HG03097 (cell line): ENCODE data around the gene FRMD5.
"Not testable (repeated sequence)": the region's sequence is repeated elsewhere in the genome, so short reads cannot be mapped to it uniquely, and the experiment has no call there.

Source experiments
- ATAC-seq: cut with Tn5 transposase; IDR thresholded peaks from one replicate; pipeline ENCODE4 v1.9.1; 2021; ENCODE audit not compliant: unreplicated experiment, low FRiP score

Gene FRMD5

DNA sequence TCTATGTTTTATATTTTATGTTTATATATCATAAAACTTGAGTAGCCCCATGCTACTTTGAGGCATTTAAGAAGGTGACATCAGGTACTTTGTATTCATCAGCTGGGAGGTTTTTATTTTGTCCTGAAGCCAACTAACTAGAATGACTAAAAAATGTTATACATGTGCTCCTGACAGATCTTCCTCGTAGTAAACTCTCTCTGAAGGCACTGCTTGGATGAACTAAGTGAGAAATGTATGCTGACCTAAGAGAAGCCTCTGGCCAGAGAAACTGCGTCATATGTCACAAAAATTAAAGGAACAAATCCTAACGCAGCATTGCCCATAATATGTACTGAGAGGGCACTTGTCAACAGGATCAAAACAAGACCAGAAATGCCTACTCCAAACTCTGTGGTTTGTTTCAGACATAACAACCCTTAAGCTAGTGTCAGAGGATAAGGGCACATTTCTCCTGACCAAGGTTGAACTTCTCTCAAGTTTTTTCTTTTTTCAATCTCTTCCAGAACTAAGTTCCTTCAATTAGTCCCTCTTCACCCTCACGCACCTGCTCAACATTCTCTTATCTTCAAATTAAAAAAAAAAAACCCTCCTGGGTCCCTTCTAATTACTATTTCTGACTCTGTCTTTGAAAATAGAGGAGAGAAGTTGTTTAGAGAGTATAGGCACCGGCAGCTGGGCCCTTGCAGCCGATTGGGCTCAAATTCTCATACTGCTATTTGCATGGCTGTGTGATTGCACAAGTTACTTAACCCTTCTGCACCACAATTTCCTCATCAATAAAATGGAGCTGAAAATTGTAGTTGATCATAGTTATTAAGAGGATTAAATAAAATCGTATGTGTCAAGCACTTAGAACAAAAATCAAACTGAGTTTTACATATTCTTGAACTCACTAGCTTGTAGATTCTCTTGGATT is 159.0 kb downstream of the FRMD5 start:
- no peak for ATAC-seq

DNA sequence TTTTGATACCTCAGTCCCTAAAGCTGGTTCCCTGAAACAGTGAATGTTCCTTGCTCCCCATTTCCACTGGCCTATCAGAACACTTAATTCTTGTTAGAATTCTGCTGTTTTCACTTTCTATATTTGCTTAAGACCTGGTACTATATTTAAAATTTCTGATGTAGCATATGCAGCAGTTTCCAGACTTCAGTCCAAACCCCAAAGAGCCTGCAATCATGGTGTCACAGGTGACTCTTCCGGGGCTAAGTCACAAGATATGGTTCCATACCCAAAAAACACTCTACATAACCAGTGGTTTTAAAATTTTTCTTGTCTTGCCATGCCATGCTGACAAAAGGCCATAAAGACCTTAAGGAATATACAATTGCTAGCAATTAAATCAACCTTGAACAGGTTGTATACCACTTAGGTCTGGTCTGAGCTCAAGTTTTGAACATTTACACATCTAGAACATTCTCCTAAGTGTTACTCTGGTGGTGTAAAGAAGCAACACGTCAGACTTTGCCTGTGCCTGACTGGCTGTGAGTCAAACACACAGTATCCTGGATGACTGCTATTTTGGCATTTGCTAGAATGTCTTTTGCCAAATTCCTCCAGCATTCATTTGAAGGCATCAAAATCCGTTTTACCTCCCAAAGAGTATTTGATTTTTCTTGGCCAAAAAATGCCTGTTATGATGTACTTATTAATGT is 160.0 kb downstream of the FRMD5 start:
- no peak for ATAC-seq

DNA sequence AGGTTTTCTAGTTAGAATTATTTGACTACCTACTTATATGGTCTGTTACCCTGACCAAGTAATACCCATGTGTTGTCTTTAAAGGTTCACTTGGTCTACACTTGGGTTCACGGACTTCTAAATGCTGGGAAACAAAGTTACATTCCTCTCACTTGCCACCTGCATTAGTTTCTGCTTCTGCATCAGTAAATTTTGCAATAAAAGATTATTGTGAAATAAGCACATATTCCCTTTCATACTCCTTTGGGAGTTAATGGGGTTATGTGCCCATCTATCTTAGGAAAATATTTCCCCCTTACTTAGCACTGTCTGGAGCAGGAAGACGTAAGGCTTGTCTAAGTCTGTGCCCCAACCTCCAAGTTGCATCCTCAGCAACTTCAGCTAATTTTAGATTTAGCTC is 160.7 kb downstream of the FRMD5 start:
- no peak for ATAC-seq

DNA sequence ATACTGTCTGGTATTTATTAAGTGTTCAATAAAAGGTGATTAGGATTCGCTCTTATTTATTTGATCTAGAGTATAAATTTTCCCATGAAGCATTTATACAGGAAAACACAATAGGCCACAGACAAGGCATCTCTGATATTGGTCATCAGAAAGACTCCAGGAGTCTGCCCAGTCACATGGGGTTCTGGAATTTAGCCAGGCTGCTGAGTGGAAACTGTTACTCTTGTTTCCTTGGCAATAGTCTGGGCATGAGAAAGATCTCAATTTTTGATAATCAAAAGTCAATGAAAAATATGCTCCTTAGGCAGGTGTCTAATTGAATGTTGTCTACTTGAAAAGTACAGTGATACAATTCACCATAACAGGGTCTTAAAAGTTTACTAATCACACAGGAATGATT is 161.2 kb downstream of the FRMD5 start:
- no peak for ATAC-seq

DNA sequence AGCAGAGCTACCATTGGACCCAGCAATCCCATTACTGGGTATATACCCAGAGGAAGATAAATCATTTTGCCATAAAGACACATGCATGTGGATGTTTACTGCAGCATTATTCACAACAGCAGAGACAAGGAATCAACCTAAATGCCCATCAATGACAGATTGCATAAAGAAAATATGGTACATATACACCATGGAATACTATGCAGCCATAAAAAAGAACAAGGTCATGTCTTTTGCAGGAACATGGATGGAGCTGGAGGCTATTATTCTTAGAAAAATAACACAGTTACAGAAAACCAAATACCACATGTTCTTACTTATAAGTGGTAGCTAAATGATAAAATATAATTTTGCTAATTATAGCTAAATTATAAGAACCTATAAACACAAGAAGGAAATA is 162.3 kb downstream of the FRMD5 start:
- ATAC-seq = not testable (repeated sequence)

DNA sequence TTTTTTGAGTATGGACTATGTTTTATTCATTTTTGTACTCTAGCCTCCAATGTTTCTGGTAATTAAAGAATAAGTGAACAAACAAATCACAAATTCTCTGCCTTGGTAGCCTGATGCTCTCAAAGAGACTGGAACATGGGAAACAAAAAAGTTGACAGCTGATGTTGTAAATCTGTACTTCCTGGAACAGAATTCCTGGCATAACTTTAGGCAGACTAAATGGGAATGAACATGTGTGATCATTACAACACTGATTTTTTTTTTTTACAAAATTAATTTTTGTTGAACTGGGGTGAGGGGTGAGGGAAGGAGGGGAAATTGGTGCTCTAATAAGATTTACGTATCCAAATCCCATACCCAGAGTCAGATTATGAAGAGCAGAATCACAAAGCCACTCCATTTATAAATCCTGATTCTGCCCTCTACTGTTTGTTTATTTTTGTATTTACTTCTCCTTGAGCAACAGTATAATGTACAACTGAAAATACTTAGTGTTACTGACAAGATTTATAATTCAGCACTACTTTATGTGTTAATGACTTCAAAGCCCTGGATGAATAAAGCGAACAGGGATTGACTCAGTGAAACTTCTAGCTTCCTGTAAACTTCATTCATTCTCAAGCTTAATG is 165.0 kb downstream of the FRMD5 start:
- ATAC-seq = no peak

DNA sequence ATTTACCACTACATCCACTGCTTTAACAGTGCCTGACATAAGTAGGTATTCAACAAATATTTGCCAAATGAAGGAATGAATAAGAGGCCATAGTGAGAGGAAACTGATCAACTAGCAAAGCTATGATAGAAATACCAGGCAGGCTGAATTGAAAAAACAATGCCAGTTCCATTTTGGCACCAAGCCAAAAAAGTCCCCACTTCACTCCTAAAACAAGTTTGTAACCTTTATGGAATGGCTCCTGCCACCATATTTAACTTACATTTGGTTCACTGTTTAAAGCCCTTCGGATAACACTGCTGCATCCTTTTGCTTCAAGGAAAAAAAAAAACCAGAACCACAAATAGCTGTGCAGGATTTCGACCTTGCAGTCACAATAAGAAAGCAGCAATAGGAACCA is 166.1 kb downstream of the FRMD5 start:
- ATAC-seq = no peak

DNA sequence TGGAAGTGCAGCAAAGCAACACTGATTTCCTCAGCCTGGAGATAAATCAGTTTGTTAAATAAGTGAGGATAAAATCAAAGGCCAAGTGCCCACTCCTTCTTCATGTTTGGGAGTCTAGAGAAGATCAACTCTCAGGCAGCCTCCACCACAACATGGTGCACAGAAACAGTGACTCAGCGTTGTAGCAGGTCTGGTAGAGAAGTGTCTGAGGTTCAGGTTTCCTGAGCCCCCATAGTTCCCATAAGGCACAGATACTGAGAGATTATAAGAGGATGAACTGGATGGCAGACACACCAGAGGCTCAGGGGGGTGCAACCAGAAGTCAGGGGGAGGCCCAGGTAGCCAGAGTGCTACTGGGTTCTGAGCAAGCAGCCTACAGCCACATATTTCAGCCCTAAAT is 166.7 kb downstream of the FRMD5 start:
- no peak for ATAC-seq

DNA sequence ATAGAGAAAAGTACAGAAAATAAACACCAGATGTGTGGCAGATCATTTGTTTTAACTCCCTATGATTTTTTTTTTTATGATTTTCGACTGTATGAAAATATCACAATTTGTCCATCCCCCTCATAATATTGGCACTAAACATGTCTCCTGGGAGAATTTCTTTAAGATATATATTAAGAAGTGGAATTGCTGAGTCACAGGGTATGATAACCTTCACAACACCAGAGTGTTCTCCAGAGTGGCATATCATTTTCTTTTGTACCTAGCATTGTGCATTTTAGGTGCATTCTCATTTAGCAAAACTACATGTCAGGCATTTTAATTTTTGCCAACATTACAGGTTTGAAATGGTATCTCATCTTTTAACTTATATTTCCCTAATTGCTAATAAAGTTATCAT is 170.9 kb downstream of the FRMD5 start:
- ATAC-seq = no peak

DNA sequence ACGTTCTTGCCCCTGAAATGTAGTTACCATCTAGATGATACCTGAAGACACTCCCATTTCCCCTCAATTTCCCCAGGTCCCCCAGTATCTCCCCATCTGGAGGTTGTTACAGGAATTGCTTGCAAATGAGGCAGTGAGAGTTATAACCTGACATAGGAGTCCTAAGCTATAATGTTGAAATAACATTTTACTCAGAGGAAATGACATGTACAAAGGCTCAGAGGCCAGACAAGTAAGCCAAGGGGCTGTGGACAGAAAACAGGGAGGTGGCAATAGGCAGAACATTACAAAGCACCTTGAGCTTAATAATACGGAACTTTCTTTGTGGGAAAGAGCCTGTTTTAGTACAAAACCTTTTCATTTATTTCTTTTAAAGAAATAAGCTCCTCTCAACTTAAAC is 171.9 kb downstream of the FRMD5 start:
- no peak for ATAC-seq

DNA sequence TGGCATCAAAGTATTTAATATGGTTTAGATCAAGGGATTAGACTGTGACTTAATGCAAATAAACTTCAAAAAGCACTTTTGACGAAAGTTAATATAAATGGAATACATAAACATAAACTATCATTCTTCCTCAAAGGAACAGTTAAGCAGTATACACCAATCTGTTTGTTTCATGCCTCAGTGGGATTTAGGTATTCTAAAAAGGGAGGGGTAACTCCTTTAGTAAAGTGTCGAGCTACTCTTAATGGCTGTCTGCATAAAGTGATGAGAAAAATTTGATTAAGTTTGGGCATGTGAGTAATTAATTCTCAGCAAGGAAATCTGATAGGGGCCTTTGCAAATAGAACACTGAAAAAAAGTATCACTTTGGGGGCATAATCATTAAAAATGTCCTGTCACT is 176.9 kb downstream of the FRMD5 start:
- ATAC-seq = no peak

DNA sequence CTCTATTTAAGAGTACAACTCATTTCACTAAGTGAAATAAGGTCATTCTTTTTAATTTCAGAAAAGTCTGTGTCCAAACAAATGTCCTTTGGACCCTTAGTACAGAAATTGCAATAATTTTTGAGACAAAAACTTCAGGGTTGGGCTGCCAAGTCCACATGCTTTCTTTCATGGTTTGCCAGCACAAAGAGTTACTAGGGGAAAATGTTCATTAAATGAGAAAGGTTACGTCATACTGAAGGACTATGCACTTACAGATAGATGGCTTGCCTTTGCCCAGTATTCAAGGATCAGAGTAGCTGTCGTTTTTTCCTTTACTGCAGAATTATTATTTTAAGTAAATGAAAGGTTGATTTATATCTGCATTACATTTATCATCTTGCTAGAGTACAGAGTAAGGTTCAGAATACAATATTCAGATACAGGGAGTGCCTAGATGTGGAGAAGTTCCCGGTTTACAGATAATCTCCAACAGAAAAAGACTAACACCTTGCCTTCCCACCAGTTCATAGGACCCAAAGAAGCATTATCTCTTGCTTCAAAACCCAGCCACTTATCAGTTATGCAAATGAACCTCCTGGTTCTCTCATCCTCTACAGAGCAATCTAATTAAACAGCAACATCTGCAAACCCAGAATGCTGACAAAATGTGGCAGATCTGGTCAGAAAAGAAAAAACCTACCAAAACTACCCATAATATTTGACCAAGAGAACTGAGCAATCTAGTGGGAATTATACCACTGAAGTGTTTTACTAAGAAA is 179.3 kb downstream of the FRMD5 start:
- ATAC-seq = no peak

DNA sequence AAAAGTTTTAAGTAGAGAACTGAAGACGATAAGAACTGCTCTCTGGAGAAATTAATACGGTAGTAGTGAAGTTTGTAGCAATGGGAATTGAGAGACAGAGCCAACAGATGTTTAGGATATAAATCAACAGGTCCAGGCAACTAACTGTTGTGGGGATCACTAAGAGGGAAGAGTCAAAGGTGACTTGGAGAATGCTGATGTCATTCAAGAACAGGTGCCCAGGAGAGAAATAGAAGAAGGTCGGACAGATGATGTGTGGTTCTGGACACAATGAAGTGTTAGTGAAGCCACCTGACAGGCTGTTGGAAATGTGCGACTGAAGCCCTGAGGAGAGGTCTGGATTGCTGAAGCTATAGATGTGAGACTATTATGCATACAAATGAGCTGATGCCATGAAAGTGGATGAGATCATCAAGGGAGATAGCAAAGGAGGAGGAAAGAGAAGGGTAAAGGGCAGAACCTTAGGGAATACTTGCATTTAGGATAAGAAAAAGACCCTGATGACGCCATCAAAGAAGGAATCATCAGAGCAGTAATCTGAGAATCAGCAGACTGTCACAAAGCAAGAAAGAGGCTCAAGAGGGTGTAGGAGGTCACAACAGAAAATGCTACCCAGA is 183.7 kb downstream of the FRMD5 start:
- ATAC-seq = no peak

DNA sequence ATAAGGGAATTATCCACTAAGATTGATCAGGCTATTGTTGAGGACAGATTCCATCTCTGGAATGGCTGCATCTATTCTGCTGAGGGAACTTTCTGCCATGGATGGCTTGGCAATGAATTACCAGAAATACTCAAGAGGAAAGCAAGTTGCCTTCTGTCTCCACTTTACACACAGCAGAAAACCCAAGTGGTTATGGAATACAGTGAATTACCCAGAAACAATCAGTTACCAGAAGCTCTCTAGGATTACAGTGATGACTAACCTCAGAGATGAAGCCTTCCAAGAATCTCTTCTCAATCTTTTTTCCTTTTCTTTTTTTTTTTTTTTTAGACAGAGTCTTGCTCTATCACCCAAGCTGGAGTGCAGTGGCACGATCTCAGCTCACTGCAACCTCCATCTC is 185.0 kb downstream of the FRMD5 start:
- no peak for ATAC-seq

DNA sequence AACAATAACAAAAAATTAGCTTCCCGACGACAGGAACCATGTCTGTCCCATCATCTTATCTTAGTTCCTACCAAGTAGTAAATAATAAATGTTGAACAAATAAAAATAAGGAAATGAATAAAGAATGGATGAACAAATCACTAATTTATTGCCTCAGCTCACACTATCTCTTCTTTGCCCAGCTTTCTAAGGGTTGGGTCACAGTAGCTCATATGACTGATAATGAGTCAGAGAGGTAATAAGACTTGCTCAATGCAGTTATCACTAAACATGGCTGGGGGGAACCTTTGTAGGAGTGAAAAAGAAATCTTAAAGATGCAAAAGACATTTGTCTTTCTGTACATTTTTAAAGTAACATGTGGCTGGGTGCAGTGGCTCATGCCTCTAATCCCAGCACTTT is 186.0 kb downstream of the FRMD5 start:
- no peak for ATAC-seq

DNA sequence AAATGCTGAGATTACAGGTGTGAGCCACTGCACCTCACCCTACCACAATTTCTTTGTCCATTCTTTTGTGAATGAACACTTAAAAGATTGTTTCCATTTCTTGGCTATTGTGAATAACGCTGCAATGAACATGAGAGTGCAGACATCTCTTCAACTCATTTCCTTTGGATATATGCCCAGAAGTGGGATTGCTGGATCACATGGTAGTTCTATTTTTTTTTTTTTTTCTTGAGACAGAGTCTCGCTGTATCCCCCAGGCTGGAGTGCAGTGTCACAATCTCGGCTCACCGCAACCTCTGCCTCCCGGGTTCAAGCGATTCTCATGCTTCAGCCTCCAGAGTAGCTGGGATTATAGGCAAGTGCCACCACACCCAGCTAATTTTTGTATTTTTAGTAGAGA is 194.8 kb downstream of the FRMD5 start:
- not testable (repeated sequence) for ATAC-seq

DNA sequence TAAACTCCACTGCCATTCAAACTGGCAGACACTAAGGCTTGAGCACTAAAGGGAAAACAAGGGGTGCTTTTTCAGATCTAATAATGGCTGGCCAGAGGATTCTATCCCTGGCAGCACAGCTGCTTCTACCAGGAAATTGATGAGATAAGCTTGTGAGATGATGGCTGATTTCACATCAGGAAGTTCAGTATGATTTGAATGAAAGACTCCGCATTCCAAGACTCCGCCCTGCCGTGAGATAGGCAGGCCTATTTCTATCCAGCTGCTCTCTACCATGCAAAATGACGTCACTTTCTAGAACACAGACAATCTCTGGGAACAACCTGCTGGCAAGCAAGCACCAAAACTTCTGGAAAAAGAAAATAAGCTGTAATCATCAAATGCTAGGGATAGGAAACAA is 196.5 kb downstream of the FRMD5 start:
- ATAC-seq = no peak

DNA sequence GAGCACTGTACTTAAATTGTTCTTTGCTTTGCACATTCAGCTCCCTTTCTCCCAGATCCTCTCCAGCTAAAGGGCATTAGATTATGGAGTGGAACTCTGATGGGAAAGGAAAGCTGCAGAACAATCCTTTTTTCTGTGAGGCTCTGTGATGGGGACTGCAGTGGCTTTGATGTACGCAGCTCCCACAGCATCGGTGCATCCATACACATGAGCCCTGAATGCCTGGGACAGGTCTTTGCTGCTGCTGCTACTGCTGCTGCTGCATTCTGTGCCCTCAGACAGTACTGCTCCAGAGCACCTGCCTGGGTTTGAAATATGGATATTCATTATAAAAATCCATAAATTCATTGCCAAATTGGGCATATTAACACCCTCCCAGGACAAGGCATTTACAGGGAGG is 203.9 kb downstream of the FRMD5 start:
- ATAC-seq = no peak

DNA sequence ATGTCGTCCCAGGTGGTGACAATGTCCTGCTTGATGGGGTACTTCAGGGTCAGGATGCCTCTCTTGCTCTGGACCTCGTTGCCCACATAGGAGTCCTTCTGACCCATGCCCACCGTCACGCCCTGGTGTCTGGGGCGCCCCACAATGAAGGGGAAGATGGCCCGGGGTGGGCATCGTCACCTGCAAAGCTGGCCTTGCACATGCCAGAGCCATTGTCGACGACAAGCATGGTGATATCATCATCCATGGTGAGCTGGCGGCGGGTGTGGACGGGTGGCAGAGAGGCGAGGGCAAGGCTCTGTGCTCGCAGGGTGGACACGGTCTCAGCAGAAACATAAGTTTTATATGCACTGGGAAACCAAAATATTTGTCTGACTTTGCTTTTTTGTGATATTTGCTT is 205.1 kb downstream of the FRMD5 start:
- no peak for ATAC-seq

DNA sequence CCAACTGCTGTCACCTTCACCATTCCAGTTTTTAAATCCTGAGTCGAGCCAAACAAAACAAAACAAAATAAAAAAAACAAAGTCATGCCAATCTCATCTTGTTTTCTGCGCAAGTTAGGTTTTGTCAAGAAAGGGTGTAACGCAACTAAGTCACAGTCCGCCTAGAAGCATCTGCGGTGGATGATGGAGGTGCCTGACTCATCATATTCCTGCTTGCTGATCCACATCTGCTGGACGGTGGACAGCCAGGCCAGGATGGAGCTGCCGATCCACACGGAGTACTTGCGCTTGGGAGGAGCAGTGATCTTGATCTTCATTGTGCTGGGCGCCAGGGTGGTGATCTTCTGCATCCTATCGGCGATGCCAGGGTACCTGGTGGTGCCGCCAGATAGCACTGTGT is 206.2 kb downstream of the FRMD5 start:
- ATAC-seq = no peak
